ENCODE data around the gene BTBD9. TPM values are rescaled to one million over a fixed set of nuclear protein-coding genes. Genes with fewer than 3 reads are reported as not detected.

Gene BTBD9
- total and polyA plus RNA-seq, 9 of the 15 experiments (the other 6 are each of a cell fraction or from before 2014, with no cell fraction given), result 0.08 to 1.6 (median 0.58) TPM

GRCh38 chr6:38489951-38490350 is 149.8 kb downstream of the BTBD9 start:
- Histone ChIP-seq H3K9me1 (ENCODE audit: control insufficient read depth, insufficient read depth, low read length) (no peaks in the 10 kb centered on the region), H3K27ac (ENCODE audit: extremely low read depth, low read depth, low read length) (no peak overlapping the region), H3K79me2 (ENCODE audit: control insufficient read depth, insufficient read depth, low read length) (no peaks in the 10 kb centered on the region), H3K27me3 (ENCODE audit: control insufficient read depth in 2 of 2, insufficient read depth in 2 of 2, low read length in 2 of 2) (0 out of 5 replicates have a peak, but pooled peaks cover 0 to 8% of the 10 kb centered on the region in 2 experiments), H3K4me2 (ENCODE audit: insufficient read depth, low read length) (no peak overlapping the region), H4K20me1 (replicated peaks; ENCODE audit: control insufficient read depth, insufficient read depth, low read length) (no peaks in the 10 kb centered on the region), H3K4me3 (no peak overlapping the region), H2AFZ (ENCODE audit: low read depth, low read length) (no peak overlapping the region), H3K9me3 (replicated peaks; ENCODE audit: control insufficient read depth, insufficient read depth, low read depth, low read length) (no peaks in the 10 kb centered on the region), H3K36me3 (ENCODE audit: control insufficient read depth, insufficient read depth, low read length) (no peaks in the 10 kb centered on the region), H3K4me1 (replicated peaks in 1 of 2; ENCODE audit: control insufficient read depth in 2 of 2, insufficient read depth in 2 of 2, low read length in 2 of 2) (no peaks in the 10 kb centered on the region), H3K9ac (ENCODE audit: insufficient read depth in 1 of 2, low read depth in 2 of 2, low read length in 2 of 2) (no peak overlapping the region)
- FAIRE-seq, result no peak
- ATAC-seq, result no peak
- no peak for TF ChIP-seq MEIS2 (IDR thresholded peaks at IDR 0.05; ENCODE audit: partially characterized antibody)
- intact Hi-C loops (cut with micrococcal nuclease), result loop anchor here (5.0 to 10.0 kb wide), 3 partner anchors 182 to 788 kb away; no protein-coding TSS in a partner anchor
- in situ Hi-C loops (cut with MboI), result loop anchor here (25.0 kb wide), 3 partner anchors 778 to 1478 kb away; partner anchors contain the start of genes FGD2 and RNF8
- ChIA-PET CTCF (ENCODE audit: low intra/inter-chr PET ratio) (no interaction called here), POLR2A (no interaction called here)
- no TSS peak for BruUV-seq (replicated peaks)
- 0% methylated on average over 2 of the region's 2 CpGs for WGBS (ENCODE audit: insufficient coverage, low coverage, missing lambda C conversion rate)
- no peak for DNase-seq (ENCODE audit: extremely low read depth in 1 of 4, low spot score in 3 of 4)

GRCh38 chr6:38487423-38487822 is 152.3 kb downstream of the BTBD9 start:
- intact Hi-C loops (cut with micrococcal nuclease), result no loop called here
- no peaks in the 10 kb centered on the region for H3K79me2 ChIP-seq (ENCODE audit: control insufficient read depth, insufficient read depth, low read length)
- peaks cover 0 to 8% of the 10 kb centered on the region in 2 experiments; a peak in 2 of 5 replicates for H3K27me3 ChIP-seq (ENCODE audit: control insufficient read depth in 2 of 2, insufficient read depth in 2 of 2, low read length in 2 of 2)
- no peak overlapping the region for H3K4me3 ChIP-seq
- no TSS peak for BruUV-seq (replicated peaks)
- H3K9me1 ChIP-seq (ENCODE audit: control insufficient read depth, insufficient read depth, low read length), result no peaks in the 10 kb centered on the region
- in situ Hi-C loops (cut with MboI), result loop anchor here (25.0 kb wide), 3 partner anchors 775 to 1475 kb away; partner anchors contain the start of genes FGD2 and RNF8
- DNase-seq (ENCODE audit: extremely low read depth in 1 of 4, low spot score in 3 of 4), result no peak
- ChIA-PET CTCF (ENCODE audit: low intra/inter-chr PET ratio) (no interaction called here), POLR2A (interaction anchor here (0.7 kb wide), 1 partner anchor 189 kb away, joined by 3 read pairs; no protein-coding TSS in a partner anchor)
- no peak for FAIRE-seq
- H3K27ac ChIP-seq (ENCODE audit: extremely low read depth, low read depth, low read length), result no peak overlapping the region
- no peak for ATAC-seq
- no peaks in the 10 kb centered on the region for H4K20me1 ChIP-seq (replicated peaks; ENCODE audit: control insufficient read depth, insufficient read depth, low read length)
- no peaks in the 10 kb centered on the region for H3K9me3 ChIP-seq (replicated peaks; ENCODE audit: control insufficient read depth, insufficient read depth, low read depth, low read length)
- H2AFZ ChIP-seq (ENCODE audit: low read depth, low read length), result no peak overlapping the region
- no peaks in the 10 kb centered on the region for H3K4me1 ChIP-seq (replicated peaks in 1 of 2; ENCODE audit: control insufficient read depth in 2 of 2, insufficient read depth in 2 of 2, low read length in 2 of 2)
- no peak overlapping the region for H3K9ac ChIP-seq (ENCODE audit: insufficient read depth in 1 of 2, low read depth in 2 of 2, low read length in 2 of 2)
- WGBS (ENCODE audit: insufficient coverage, low coverage, missing lambda C conversion rate), result 4% methylated on average over 6 of the region's 7 CpGs
- H3K4me2 ChIP-seq (ENCODE audit: insufficient read depth, low read length), result no peak overlapping the region
- no peaks in the 10 kb centered on the region for H3K36me3 ChIP-seq (ENCODE audit: control insufficient read depth, insufficient read depth, low read length)
- TF ChIP-seq PKNOX1 (IDR thresholded peaks at IDR 0.05), result no peak
- no peak for TF ChIP-seq ZNF589 (CRISPR knock-in tag; IDR thresholded peaks at IDR 0.05; ENCODE audit: low read depth)
- no peak for TF ChIP-seq ZNF224 (CRISPR knock-in tag; IDR thresholded peaks at IDR 0.05)
- no peak for TF ChIP-seq DMBX1 (CRISPR knock-in tag; IDR thresholded peaks at IDR 0.05; ENCODE audit: borderline replicate concordance)
